ENCODE measurements around the gene PLXNA1.

Gene PLXNA1

DNA sequence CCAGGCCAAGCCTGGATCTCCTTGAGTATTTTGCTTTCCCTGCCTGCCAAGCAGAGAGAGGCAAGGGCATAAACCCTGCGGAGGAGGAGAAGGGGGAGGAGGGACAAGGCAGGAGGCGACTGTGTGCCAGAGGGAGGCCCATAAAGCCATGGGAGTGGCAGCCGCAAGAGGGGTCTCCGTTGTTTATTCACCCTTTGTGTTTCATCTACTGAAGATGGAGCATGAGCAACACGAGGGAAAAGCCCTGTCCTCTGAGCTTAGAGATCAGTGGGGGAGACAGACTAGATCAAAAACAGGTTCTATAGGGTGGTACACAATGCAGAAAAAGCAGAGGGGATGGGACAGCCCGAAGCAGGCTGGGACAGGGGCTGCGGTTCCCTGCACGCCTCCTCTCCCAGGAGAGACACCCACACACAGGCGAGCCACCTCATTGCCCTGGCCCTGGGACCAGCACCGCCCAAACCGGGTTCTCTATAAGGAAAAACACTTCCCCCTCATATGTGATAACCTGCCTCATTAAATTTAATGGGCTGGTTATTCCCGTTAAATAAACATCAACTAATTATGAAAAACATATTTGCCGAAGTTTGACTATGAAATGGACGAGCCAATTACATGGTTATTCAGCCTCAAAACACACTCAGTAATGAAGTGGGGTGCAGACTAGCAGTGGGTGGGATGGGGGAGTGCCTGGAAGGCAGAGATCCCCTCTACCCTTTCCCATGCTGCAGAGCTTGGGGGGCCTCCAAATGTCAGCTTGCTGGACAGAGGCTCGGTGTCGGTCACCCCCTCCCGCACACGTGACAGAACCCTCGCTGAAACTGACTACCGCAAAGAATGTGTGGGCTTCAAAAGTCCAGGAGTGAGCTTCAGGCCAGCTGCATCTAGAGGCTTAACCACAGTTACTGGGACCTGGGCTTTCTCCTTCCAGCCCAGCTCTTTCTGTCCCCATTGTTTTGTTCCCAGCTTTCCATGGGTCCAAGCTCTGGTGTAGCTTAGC lies 14.2 kb upstream of the PLXNA1 start:
- no peak for DNase-seq

DNA sequence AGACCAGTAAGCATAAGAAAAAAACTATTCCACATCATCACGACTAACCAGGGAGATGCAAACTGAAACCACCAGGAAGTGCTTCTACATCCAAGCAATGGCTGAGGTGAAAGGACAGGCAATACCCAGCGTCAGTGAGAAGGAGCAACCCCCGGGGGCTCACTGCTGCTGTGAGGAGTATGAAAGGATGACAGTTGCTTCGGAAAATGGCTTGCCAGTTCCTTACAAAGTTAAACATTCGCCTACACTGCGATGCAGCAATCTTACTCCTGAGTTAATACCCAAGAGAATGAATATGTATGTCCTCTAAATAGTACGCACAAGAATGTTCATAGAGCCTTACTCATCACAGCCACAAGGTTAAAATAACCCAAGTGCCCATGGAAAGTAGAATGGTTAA lies 13.3 kb upstream of the PLXNA1 start:
- no peak for DNase-seq

- DNase-seq = no peak
Measured at GRCh38 chr3:126970101-126970500, 12.8 kb upstream of the PLXNA1 start.

DNA sequence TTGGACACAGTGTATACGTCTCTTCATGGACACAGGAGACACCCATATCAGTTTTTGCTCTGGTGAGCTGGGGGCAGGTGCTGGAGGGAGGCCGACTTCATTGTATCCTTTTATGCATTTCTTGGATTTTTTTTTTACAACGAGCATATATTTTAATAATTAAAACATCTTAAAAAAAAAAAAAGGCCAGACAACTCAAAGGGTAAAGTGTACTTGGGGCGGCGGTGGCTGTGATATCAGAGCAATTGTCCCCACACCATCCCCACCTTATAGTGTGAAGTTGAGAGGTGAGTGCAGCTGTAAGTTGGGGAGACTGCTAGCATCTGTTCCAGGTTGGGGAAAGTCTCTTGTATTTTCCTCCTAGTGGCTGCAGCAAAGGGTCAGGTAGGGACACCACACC lies 12.0 kb upstream of the PLXNA1 start:
- no peak for DNase-seq

DNA sequence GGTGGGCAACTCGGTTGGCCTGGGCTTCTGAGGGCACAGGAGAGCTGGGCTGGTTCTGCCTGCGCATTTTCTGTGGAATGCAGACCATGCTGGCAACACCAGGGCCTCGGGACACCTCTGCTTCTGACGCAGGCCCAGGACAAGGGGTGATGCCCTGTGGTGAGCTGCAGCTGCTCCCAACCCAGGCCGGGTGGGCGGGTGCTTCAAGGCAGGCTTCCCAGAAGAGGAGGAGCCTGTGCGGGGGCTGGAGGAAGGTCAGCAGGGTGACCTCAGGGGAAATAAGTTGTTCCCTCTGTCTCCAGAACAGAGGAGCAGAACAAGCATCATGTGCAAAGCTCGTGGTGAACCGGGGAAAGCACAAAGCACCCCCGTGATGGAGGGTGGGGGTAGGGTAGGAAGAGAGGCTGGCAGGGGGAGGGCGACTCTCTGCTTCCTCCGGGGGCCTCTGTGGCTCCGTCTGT lies 11.0 kb upstream of the PLXNA1 start:
- DNase-seq = no peak

DNA sequence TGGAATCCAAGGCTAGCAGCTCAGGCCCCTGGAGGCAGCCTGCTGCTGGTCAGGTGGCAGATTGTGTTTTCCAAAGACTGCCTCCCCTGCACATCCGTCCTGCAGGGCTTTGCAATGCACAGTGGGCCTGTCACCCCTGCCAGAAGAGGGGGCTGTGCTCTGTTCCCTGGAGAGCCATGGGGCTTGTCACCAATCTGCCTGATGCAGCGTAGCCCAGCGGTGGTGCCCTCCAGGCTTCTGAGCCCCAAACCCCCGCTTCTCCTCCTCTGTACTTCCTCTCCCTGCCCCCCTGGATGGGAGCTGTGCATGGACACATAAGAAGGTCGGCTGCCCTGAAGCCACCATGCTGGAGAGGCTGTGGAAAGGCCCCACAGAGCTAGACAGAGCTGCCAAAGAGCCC lies 10.0 kb upstream of the PLXNA1 start:
- DNase-seq = no peak

- DNase-seq = no peak
Measured at GRCh38 chr3:126973814-126974213, 9.1 kb upstream of the PLXNA1 start.

- DNase-seq = no peak
Measured at GRCh38 chr3:126974756-126975155, 8.2 kb upstream of the PLXNA1 start.

DNA sequence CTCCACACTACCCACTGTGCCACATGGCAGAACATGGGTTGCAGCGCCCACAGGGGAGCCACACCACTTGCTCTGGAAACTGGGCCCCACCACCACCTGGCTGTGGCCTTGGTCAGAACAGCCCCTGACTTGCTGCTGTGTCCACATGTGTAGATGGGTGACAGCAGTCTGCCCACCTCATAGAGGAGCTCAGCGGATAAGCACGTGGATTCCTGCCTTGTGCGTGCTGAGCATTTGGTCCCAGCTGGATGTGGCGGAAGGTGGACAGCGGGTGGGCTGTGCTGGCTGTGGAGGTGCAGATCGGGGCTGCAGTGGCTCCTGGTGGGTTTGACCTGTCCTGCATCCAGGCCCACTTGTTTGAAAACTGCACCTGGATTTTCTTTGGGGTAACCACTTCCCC lies 6.0 kb upstream of the PLXNA1 start:
- DNase-seq = no peak

DNA sequence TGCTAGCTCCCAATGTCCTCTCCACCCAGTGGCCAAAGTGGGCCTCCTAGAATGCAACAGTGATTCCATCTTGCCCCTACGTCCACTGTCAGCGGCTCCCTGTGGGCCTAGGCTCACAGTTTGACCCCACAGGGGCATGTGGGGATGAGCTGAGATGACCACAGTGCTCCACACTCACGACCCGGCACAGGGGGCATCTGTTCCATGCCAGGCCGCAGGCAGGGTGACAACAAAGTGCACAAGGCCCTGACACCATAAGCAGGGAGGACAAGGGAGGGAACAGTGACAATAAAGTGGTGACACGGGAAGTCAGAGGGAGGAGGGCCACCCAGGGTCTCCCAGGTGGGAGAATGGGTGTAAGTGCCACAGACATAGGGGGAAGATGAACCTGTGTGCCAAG lies 5.1 kb upstream of the PLXNA1 start:
- DNase-seq = no peak

DNA sequence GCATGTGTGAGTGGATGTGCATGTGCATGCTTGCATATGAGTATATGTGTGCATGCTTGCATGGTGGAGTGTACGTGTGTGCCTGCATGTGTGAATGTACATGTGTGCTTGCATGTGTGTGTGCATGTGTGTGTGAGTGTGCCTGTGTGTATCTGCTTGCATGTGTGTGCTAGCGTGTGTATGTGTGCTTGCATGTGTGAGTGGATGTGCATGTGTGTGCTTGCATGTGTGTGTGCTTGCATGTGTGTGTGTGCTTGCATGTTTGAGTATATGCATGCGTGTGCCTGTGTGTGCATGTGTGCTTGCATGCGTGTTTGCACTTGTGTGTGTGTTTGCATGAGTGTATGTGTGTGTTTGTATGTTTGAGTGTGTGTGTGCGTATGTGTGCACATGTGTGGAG lies 4.6 kb upstream of the PLXNA1 start:
- DNase-seq = no peak

- DNase-seq = no peak
Measured at GRCh38 chr3:126979046-126979628, 3.8 kb upstream of the PLXNA1 start.

DNA sequence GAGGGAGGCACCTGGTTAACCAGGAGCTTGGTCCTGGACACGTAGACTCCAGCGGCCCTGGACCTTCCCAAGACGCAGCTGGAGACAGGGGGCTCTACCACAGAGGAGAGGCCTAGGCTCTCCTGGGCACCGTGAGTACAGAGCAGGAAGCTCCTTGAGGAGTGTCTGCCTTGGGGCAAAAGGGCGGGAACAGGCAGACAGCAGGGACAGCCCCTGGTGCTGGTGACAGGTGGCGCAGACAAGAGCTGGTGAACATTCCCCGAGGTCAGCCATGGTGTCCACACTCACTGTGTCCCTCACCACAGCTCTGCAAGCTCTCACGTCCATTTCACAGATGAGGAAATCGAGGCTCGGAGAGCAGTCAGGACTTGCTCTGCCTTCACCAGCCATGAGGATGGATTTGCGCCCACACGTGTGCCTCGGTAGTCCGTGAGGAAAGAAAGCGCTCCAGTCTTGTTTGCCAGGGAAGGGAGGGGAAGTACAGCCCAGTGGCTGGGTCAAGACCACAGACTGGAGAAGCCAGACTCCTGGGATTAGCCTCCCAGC lies 2.6 kb upstream of the PLXNA1 start:
- DNase-seq = no peak

- no peak for DNase-seq
Measured at GRCh38 chr3:126982126-126982470, 817 bp upstream of the PLXNA1 start.

DNA sequence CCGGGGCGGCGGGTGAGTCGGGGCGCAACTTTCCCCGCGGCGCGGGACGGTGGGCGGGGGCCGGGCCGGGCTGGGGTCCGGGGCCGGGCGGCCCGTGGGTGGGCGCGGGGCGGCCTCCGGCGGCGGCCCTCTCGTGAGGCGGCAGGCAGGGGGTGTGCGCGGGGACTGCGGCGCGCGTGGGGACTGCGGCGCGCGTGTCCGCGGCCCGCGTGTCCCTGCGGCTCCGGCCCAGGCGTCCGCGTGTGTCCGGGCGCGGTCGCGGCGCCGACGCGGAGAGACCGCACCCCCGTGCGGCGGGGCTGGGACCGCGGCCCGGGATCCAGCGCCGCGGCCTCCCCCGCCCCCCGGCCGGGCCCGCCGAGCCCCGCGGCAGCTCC lies 349 bp downstream of the PLXNA1 start:
- no peak for DNase-seq

DNA sequence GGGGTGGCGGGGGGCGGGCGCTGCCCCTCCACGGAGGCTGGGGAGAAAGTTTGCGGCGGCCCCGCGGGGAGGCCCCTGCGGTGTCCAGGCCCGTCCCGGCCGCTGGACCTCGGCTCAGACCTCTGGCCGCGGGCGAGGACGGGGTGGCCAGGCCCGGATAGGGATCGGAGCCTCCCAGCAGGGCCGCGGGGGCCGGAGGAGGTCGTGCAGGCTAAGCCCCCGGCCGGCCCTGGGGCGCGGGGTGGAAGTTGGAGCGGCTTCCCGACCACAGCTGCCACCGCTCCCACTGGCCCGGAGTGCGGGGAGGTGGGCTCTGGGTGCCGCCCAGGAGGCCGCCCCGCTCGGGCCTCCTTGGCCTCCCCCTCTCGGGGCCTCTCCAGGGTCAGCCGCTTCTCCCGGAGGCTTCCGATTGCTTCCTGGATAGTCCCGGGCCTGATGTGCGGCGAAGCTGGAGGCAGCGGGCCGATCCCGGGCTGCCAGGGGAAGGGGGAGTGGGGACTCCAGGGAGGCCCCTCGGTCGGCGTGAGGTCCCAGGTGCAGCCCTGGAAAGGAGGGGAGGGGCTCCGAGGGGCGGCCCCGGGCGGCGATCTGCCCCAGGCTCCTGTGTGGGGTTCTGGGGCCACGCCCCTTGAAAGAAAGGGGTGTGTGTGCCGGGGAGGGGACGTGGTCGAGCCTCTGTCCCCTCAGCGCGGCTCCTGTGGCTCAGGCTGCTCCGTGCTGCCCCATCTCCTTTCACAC lies 907 bp downstream of the PLXNA1 start:
- no peak for DNase-seq

DNA sequence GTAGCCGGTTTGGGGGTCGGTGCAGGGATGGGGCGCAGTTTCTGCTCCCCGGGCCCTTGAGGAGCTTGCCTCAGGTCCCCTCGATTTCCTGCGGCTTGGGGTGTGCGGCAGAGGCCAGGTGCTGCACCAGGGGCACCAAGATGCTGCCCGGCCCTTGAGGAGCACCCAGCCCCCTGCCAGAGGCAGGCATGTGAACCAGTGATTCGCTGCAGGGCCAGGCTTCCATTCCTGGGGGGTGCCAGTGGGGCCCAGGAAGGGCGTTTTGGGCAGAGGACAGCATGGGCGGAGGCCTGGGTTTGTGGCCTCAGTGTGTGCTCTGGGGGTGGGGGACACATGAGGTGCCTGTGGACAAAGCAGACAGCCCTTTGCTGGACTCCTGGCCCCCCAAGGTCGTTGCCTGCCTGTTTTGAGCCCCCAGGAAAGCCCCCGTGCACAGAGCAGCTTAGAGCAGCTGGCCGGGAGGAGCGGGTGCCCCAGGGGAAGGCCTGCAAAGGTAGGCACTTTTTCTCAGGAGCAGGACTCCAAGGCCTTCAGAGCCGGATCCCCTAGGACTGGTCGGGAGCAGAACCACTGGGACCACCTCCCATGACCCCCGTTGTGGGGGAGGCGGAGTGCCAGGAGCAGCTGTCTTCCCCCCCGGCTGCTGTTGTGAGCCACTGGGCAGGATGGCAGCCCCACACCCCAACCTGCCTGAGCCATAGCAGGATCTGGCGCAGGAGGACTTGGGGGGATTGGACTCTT lies 1.6 kb downstream of the PLXNA1 start:
- DNase-seq = no peak

- no peak for DNase-seq
Measured at GRCh38 chr3:126985132-126985985, 2.4 kb downstream of the PLXNA1 start.

- peak; percentile 42 for DNase-seq
Measured at GRCh38 chr3:126986001-126986400, 3.1 kb downstream of the PLXNA1 start.

- no peak for DNase-seq
Measured at GRCh38 chr3:126987129-126987528, 4.2 kb downstream of the PLXNA1 start.

DNA sequence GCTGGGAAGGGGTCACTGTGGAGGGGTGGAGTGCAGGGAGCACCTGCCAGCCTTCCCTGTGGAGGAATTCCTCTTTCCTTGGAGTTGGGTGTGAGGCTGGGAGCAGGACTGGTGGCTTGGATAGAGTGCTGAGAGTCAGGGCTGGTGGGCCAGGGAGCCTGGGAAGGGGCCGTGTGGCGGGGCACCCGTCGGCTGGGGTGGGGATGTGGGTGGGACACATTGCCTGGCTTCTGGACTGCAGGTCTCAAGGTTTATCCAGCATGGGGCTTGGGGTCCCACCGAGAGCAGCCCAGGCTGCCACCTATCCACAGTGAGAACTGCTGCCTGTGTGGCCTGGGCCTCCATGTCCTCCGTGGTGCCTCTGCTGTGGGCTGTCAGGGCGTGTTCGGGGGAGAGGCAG lies 4.7 kb downstream of the PLXNA1 start:
- no peak for DNase-seq

Measured in NCI-H2081 treated with DMSO at 0.1 percent for 48 hours (cell line).